HFFc6 (cell line): ENCODE measurements around the gene SCAF11. TPM values are rescaled to one million over a fixed set of nuclear protein-coding genes. Genes with fewer than 3 reads are reported as not detected.

Source experiments
- DNase-seq: peaks from one replicate; pipeline ENCODE4 v3.0.0-alpha.2; 2018
- H3K27ac Mint-ChIP-seq: 2 replicates; pipeline ENCODE4 v1.8.0; 2020; ENCODE audit warnings: mild to moderate bottlenecking, mixed read lengths
- H3K27me3 Mint-ChIP-seq: 2 replicates; pipeline ENCODE4 v1.8.0; 2021; ENCODE audit warnings: mild to moderate bottlenecking, moderate library complexity, mixed read lengths; ENCODE audit not compliant: insufficient read depth
- H3K36me3 Mint-ChIP-seq: 2 replicates; pipeline ENCODE4 v1.8.0; 2021; ENCODE audit warnings: low read depth, mixed read lengths
- H3K4me1 Mint-ChIP-seq: 2 replicates; pipeline ENCODE4 v1.8.0; 2020; ENCODE audit warnings: low read depth, mixed read lengths
- H3K4me3 Mint-ChIP-seq: 2 replicates; pipeline ENCODE4 v1.8.0; 2020; ENCODE audit warnings: mild to moderate bottlenecking, moderate library complexity, mixed read lengths
- H3K9me3 Mint-ChIP-seq: 2 replicates; pipeline ENCODE4 v1.8.0; 2020; ENCODE audit warnings: mild to moderate bottlenecking, mixed read lengths
- total RNA-seq, 6 experiments: library from RNA; stranded (reverse); fragmentation: NEBNext Ultra II Directional; extraction: Animal tissue kit (Norgen Biotek cat#: 25700); gene quantifications; 2 replicates in 1 of 6; 3 replicates in 5 of 6; pipeline ENCODE4 v1.2.3, GENCODE V29; 2021
- TF ChIP-seq, protein P1 (sequence below): fragments of 200-600 bp; sonication (generic); IDR thresholded peaks from 2 replicates; pipeline ENCODE4 v1.5.0; 2021; ENCODE audit warnings: antibody characterized with exemption, mild to moderate bottlenecking

SCAF11 gene
- total RNA-seq, 6 experiments from 2014 or later, result 108 to 130 (median 115) TPM

DNA sequence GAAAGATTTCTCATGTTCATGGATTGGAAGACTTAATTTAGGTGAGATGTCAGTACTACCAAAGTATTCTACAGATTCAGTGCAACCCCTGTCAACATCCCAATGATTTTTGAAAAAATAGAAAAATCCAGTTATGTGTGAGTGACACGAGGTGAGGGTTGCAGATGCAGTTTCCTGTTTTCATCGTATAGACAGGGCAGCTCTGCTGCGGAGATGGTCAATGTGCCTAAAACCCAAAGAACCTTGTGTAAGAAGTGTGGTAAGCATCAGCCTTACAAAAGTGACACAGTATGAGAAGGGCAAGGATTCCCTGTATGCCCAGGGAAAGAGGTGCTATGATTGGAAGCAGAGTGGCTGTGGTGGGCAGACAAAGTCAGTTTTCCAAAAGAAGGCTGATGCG is 94.4 kb downstream of the SCAF11 start:
- Mint-ChIP-seq H3K36me3 (peaks cover 25% of the 10 kb centered on the region), H3K4me3 (no peak overlapping the region)

GRCh38 chr12:45893240-45893639 is 97.1 kb downstream of the SCAF11 start:
- Mint-ChIP-seq H3K9me3 (no peaks in the 10 kb centered on the region), H3K27me3 (0 out of 2 replicates have a peak, but pooled peaks cover 4% of the 10 kb centered on the region), H3K4me3 (no peak overlapping the region), H3K27ac (no peak overlapping the region), H3K36me3 (peaks cover 22% of the 10 kb centered on the region), H3K4me1 (no peaks in the 10 kb centered on the region)
- DNase-seq, result no peak
- TF ChIP-seq, protein P1, sequence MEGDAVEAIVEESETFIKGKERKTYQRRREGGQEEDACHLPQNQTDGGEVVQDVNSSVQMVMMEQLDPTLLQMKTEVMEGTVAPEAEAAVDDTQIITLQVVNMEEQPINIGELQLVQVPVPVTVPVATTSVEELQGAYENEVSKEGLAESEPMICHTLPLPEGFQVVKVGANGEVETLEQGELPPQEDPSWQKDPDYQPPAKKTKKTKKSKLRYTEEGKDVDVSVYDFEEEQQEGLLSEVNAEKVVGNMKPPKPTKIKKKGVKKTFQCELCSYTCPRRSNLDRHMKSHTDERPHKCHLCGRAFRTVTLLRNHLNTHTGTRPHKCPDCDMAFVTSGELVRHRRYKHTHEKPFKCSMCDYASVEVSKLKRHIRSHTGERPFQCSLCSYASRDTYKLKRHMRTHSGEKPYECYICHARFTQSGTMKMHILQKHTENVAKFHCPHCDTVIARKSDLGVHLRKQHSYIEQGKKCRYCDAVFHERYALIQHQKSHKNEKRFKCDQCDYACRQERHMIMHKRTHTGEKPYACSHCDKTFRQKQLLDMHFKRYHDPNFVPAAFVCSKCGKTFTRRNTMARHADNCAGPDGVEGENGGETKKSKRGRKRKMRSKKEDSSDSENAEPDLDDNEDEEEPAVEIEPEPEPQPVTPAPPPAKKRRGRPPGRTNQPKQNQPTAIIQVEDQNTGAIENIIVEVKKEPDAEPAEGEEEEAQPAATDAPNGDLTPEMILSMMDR, result peak; percentile 34

More for the DNA sequence above, 94.4 kb downstream of the SCAF11 start:
- no peak for DNase-seq
- TF ChIP-seq, protein P1, result no peak
- no peak overlapping the region for H3K27ac Mint-ChIP-seq
- no peaks in the 10 kb centered on the region for H3K4me1 Mint-ChIP-seq
- H3K27me3 Mint-ChIP-seq, result no peaks in the 10 kb centered on the region
- no peaks in the 10 kb centered on the region for H3K9me3 Mint-ChIP-seq

DNA sequence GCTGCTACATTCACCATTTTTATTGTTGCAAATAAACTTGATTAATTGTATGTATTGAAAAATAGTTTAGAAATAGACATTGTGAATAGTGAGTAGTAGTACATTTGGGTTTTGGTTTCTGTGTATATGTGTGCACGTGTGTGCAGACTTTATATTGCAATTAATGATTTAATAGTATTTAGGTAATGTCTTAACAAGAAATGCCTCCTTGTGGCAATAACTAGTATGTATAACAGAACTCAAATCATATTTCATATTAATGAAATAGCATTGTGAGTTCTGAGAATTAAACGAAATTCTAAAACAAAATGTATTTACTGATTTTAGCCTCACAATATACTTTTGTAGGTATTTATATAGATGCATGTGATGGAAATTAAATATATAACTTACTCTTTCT is 100.1 kb downstream of the SCAF11 start:
- Mint-ChIP-seq H3K27ac (no peak overlapping the region), H3K4me1 (no peaks in the 10 kb centered on the region), H3K9me3 (no peaks in the 10 kb centered on the region), H3K4me3 (no peak overlapping the region), H3K36me3 (peaks cover 18% of the 10 kb centered on the region), H3K27me3 (0 out of 2 replicates have a peak, but pooled peaks cover 4% of the 10 kb centered on the region)
- no peak for DNase-seq
- TF ChIP-seq, protein P1, result peak; percentile 54

- Mint-ChIP-seq H3K27me3 (0 out of 2 replicates have a peak, but pooled peaks cover 4% of the 10 kb centered on the region), H3K9me3 (no peaks in the 10 kb centered on the region), H3K27ac (no peak overlapping the region), H3K4me1 (peaks cover 10% of the 10 kb centered on the region), H3K36me3 (peaks cover 13% of the 10 kb centered on the region), H3K4me3 (no peak overlapping the region)
- DNase-seq, result no peak
- TF ChIP-seq, protein P1, result no peak
Measured at GRCh38 chr12:45887544-45887943, 102.8 kb downstream of the SCAF11 start.

DNA sequence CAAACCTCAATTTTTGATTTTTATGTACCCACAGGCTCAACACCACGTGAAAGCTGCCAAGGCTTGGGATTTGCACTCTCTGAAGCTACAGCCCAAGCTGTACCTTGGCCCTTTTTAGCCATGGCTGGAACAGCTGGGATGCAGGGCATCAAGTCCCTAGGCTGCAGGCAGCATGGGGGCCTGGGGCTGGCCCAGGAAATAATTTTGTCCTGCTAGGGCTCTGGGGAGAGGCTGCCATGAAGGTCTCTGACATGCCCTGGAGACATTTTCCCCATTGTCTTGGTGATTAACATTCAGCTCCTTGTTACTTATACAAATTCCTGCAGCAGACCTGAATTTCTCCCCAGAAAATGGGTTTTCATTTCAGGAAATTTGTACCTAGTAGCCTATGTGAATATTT is 103.7 kb downstream of the SCAF11 start:
- peaks cover 16% of the 10 kb centered on the region for H3K36me3 Mint-ChIP-seq
- TF ChIP-seq, protein P1, result no peak

DNA sequence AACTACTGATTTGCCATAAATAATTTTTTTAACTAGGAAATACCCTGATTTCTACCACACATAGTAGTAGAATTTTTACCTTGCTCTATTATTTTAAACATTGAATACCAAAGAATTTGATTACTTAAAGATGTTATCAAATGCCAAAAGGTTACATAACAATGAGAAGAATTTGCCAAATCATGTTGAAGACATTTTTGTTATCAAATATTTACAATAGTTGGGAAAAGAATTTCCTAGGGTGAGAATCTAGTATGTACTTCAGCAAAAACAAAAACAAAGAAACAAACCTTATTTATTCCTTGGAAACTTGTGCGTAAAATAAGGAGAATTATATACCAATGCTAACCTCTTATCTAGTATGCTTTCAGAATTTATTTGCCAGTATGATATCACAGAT is 107.2 kb downstream of the SCAF11 start:
- Mint-ChIP-seq H3K4me1 (peaks cover 13% of the 10 kb centered on the region), H3K9me3 (no peaks in the 10 kb centered on the region), H3K36me3 (peaks cover 24% of the 10 kb centered on the region), H3K27me3 (no peaks in the 10 kb centered on the region), H3K27ac (no peak overlapping the region), H3K4me3 (no peak overlapping the region)
- TF ChIP-seq, protein P1, result no peak
- no peak for DNase-seq

More for the DNA sequence above, 103.7 kb downstream of the SCAF11 start:
- peaks cover 13% of the 10 kb centered on the region for H3K4me1 Mint-ChIP-seq
- 0 out of 2 replicates have a peak, but pooled peaks cover 4% of the 10 kb centered on the region for H3K27me3 Mint-ChIP-seq
- H3K4me3 Mint-ChIP-seq, result no peak overlapping the region
- no peaks in the 10 kb centered on the region for H3K9me3 Mint-ChIP-seq
- no peak for DNase-seq
- no peak overlapping the region for H3K27ac Mint-ChIP-seq
